Peyer's patch (tissue), 4 donors: ENCODE measurements around the gene PHRF1.

Experiments used
- CTCF ChIP-seq, 6 experiments: fragments of 450-650 bp in 4 of 6; fragments of 200-600 bp in 2 of 6; sonication (generic) in 1 of 6; IDR thresholded peaks; one replicate each; pipeline ENCODE4 v1.5.1; 2017 to 2019; ENCODE audit warnings: antibody characterized with exemption in 6 of 6, mild to moderate bottlenecking in 3 of 6, moderate library complexity in 1 of 6
- POLR2A ChIP-seq, 2 donors: fragments of 450-650 bp; IDR thresholded peaks; one replicate each; pipeline ENCODE4 v1.5.1; 2017; ENCODE audit warnings: antibody characterized with exemption in 2 of 2, mild to moderate bottlenecking in 2 of 2, moderate library complexity in 2 of 2

DNA sequence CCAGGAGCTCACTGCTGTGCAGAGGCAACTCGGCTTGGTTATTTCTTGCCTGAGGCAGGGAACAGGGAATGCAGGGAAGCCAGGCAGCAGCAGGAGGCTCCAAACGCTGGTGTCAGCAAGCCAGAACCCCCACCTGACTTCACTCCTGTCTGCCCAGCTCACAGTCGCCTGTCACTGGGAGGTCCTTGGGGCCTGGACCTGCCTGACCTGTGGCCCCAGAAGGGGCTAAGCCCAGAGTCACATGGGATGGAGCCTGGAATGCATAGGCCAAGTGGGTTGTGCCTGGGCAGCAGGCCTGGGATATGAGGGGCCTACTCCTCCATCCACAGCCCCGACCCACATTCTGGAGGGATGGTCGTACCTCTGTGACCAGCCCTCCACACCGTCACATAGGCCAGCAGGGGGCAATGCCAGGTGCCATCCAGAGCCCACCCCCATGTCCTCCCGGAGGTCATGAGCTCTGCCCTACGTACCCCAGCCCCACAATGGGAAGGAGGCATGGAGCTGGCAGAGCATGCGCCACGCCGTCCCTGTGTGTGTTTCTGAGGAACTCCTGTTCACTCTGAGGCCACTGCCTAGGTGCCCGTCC is 10.3 kb upstream of the PHRF1 start:
- no peak for TF ChIP-seq POLR2A (IDR thresholded peaks at IDR 0.05)
- no peak for TF ChIP-seq CTCF (IDR thresholded peaks at IDR 0.05)
